Measurements from ENCODE around the gene POTEH.
"Not testable (repeated sequence)": the region's sequence is repeated elsewhere in the genome, so short reads cannot be mapped to it uniquely, and the experiment has no call there.

POTEH gene

GRCh38 chr22:15689749-15690125 lies at the start of gene POTEH:
Gene POTEH, plus strand, starts transcription at chr22:15690026. Its CDS starts 52 bp downstream, at chr22:15690078.
- not testable (repeated sequence) for DNase-seq (ENCODE audit: extremely low read depth, low read depth)

GRCh38 chr22:15642288-15642861 lies 47.5 kb upstream of the POTEH start:
- DNase-seq (ENCODE audit: extremely low read depth, low read depth) = not testable (repeated sequence)

GRCh38 chr22:15651954-15652353 lies 37.9 kb upstream of the POTEH start:
- not testable (repeated sequence) for DNase-seq (ENCODE audit: extremely low read depth, low read depth)

- not testable (repeated sequence) for DNase-seq (ENCODE audit: extremely low read depth, low read depth)
These were observed 37.1 kb upstream of the POTEH start for GRCh38 chr22:15652738-15653137.

- DNase-seq (ENCODE audit: extremely low read depth, low read depth) = not testable (repeated sequence)
These were observed 36.6 kb upstream of the POTEH start for GRCh38 chr22:15653241-15653640.

GRCh38 chr22:15661102-15661501 lies 28.7 kb upstream of the POTEH start:
- DNase-seq (ENCODE audit: extremely low read depth, low read depth) = not testable (repeated sequence)

GRCh38 chr22:15664682-15665081 lies 25.1 kb upstream of the POTEH start:
- DNase-seq (ENCODE audit: extremely low read depth, low read depth) = not testable (repeated sequence)

GRCh38 chr22:15665478-15665877 lies 24.3 kb upstream of the POTEH start:
- not testable (repeated sequence) for DNase-seq (ENCODE audit: extremely low read depth, low read depth)

- not testable (repeated sequence) for DNase-seq (ENCODE audit: extremely low read depth, low read depth)
These were observed 20.4 kb upstream of the POTEH start for GRCh38 chr22:15669430-15669829.

GRCh38 chr22:15679702-15680101 lies 10.1 kb upstream of the POTEH start:
- DNase-seq (ENCODE audit: extremely low read depth, low read depth) = not testable (repeated sequence)

GRCh38 chr22:15684115-15684514 lies 5.7 kb upstream of the POTEH start:
- DNase-seq (ENCODE audit: extremely low read depth, low read depth) = not testable (repeated sequence)

- not testable (repeated sequence) for DNase-seq (ENCODE audit: extremely low read depth, low read depth)
These were observed 5.1 kb upstream of the POTEH start for GRCh38 chr22:15684695-15685094.

GRCh38 chr22:15685641-15686040 lies 4.2 kb upstream of the POTEH start:
- not testable (repeated sequence) for DNase-seq (ENCODE audit: extremely low read depth, low read depth)

- DNase-seq (ENCODE audit: extremely low read depth, low read depth) = not testable (repeated sequence)
These were observed 2.7 kb upstream of the POTEH start for GRCh38 chr22:15687086-15687485.

GRCh38 chr22:15687676-15688075 lies 2.1 kb upstream of the POTEH start:
- DNase-seq (ENCODE audit: extremely low read depth, low read depth) = not testable (repeated sequence)

GRCh38 chr22:15688090-15688489 lies 1.7 kb upstream of the POTEH start:
- DNase-seq (ENCODE audit: extremely low read depth, low read depth) = not testable (repeated sequence)

GRCh38 chr22:15689012-15689748 lies 646 bp upstream of the POTEH start:
- not testable (repeated sequence) for DNase-seq (ENCODE audit: extremely low read depth, low read depth)

- not testable (repeated sequence) for DNase-seq (ENCODE audit: extremely low read depth, low read depth)
These were observed 23.8 kb downstream of the POTEH start for GRCh38 chr22:15713600-15713999.

GRCh38 chr22:15714125-15714524 lies 24.3 kb downstream of the POTEH start:
- not testable (repeated sequence) for DNase-seq (ENCODE audit: extremely low read depth, low read depth)

- DNase-seq (ENCODE audit: extremely low read depth, low read depth) = not testable (repeated sequence)
These were observed 32.1 kb downstream of the POTEH start for GRCh38 chr22:15721884-15722283.

GRCh38 chr22:15729209-15729917 lies 39.5 kb downstream of the POTEH start:
- not testable (repeated sequence) for DNase-seq (ENCODE audit: extremely low read depth, low read depth)

GRCh38 chr22:15731023-15731422 lies 41.2 kb downstream of the POTEH start:
- not testable (repeated sequence) for DNase-seq (ENCODE audit: extremely low read depth, low read depth)

All from AG09319 (cell line).